ENCODE results near the gene TRA2B.

DNA sequence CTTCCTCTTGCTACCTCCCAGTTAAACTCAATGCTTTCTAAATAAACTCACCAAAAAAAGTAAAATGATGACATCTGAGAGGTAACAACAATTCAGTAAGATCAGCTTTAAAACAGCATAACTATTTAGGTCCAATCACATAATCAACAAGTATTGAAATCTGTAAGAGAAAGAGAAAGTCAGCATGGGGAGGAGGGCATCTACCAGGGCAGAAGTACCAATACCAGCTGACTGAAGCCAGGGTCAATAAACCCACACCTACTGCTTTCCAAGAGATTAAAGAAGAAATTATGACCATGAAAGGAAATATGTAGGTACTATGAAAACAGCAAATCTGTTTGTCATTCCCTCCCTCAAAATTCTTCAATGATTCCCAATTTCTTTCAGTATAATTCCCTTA, 70.8 kb downstream of the TRA2B start:
- no peak for TF ChIP-seq CTCF (IDR thresholded peaks at IDR 0.05)
- TF ChIP-seq POLR2A (IDR thresholded peaks at IDR 0.05) = no peak
